CD4-positive, alpha-beta T cell (primary cell): ENCODE results near the gene FILIP1L. TPM values are rescaled to one million over a fixed set of nuclear protein-coding genes. Genes with fewer than 3 reads are reported as not detected.
A peak's percentile ranks its signal among the peaks of the same experiment; 100 is the strongest.

Experiments
- ATAC-seq: fragments of 200-7000 bp; cut with Tn5 transposase; one replicate; pipeline ENCODE4 v1.10.0; 2022; ENCODE audit warnings: mild to moderate bottlenecking; ENCODE audit not compliant: poor library complexity
- CTCF ChIA-PET: fragments of 350-600 bp; sonication (Branson Sonifier 250); formaldehyde crosslinking; loops from one replicate; lab custom pipeline; 2021; ENCODE audit warnings: antibody characterized with exemption, inconsistent platforms; lab: Charles Lee
- POLR2A ChIA-PET: fragments of 350-600 bp; sonication (Branson Sonifier 250); formaldehyde crosslinking; loops from one replicate; lab custom pipeline; 2021; ENCODE audit warnings: antibody characterized with exemption, inconsistent platforms; lab: Charles Lee
- DNase-seq, 14 experiments: peaks; one replicate each; pipeline ENCODE4 v3.0.0-alpha.2; 2013 to 2020; ENCODE audit warnings: mixed read lengths in 2 of 14
- H3K27ac ChIP-seq, 2 donors: one replicate each; pipeline versions ENCODE4 v1.5.1 to v1.7.0; 2013; ENCODE audit warnings: low read length in 2 of 2, low read depth in 1 of 2, mild to moderate bottlenecking in 1 of 2
- H3K27me3 ChIP-seq, 2 experiments: 1 replicate in 1 of 2; 2 replicates in 1 of 2; pipeline versions ENCODE4 v1.6.1 to v1.7.0; 2013; ENCODE audit warnings: low read length in 2 of 2, control low read depth in 1 of 2, mild to moderate bottlenecking in 1 of 2, moderate library complexity in 1 of 2; ENCODE audit not compliant: insufficient read depth in 2 of 2, control insufficient read depth in 1 of 2
- H3K36me3 ChIP-seq: one replicate; pipeline ENCODE4 v1.6.1; 2013; ENCODE audit warnings: low read length, control low read depth; ENCODE audit not compliant: insufficient read depth
- H3K4me1 ChIP-seq: one replicate; pipeline ENCODE4 v1.6.1; 2013; ENCODE audit warnings: low read length, control low read depth; ENCODE audit not compliant: insufficient read depth
- H3K4me3 ChIP-seq: one replicate; pipeline ENCODE4 v1.5.1; 2013; ENCODE audit warnings: mild to moderate bottlenecking, low read length, moderate library complexity
- H3K9me3 ChIP-seq, 2 experiments: 1 replicate in 1 of 2; 2 replicates in 1 of 2; pipeline versions ENCODE4 v1.6.1 to v1.7.0; 2013; ENCODE audit warnings: low read length in 2 of 2, mild to moderate bottlenecking in 2 of 2, control low read depth in 1 of 2, moderate library complexity in 1 of 2; ENCODE audit not compliant: control insufficient read depth in 1 of 2, insufficient read depth in 1 of 2
- H3K27ac Mint-ChIP-seq: one replicate; pipeline ENCODE4 v1.8.0; 2020; ENCODE audit warnings: mixed read lengths
- H3K27me3 Mint-ChIP-seq: one replicate; pipeline ENCODE4 v1.8.0; 2021; ENCODE audit warnings: mixed read lengths
- H3K36me3 Mint-ChIP-seq: one replicate; pipeline ENCODE4 v1.8.0; 2021; ENCODE audit warnings: low read depth, mixed read lengths
- H3K4me1 Mint-ChIP-seq: one replicate; pipeline ENCODE4 v1.8.0; 2021; ENCODE audit warnings: low read depth, mixed read lengths
- H3K4me3 Mint-ChIP-seq: one replicate; pipeline ENCODE4 v1.8.0; 2020; ENCODE audit warnings: mild to moderate bottlenecking, mixed read lengths
- H3K9me3 Mint-ChIP-seq: one replicate; pipeline ENCODE4 v1.8.0; 2020; ENCODE audit warnings: mixed read lengths
- intact Hi-C, 2 experiments: fragments of 100-400 bp; cut with DNase I in 1 of 2; cut with micrococcal nuclease in 1 of 2; formaldehyde crosslinking; loops; one replicate each; pipeline versions ENCODE4 v1.15.1 to v1.9.0; 2023 to 2025; cut with DNase I, micrococcal nuclease
- total RNA-seq, 174 experiments: library from RNA in 2 of 174; stranded (reverse) in 2 of 174; gene quantifications; one replicate each; pipeline ENCODE4 v1.2.3 and lab custom pipeline; 2021 to 2026
- TF ChIP-seq, protein P1 (sequence below): fragments of 200-600 bp; IDR thresholded peaks from one replicate; pipeline ENCODE4 v1.8.0; 2022; ENCODE audit warnings: antibody characterized with exemption, mild to moderate bottlenecking

FILIP1L gene
- total RNA-seq, 2 experiments from 2014 or later, result 0.08 to 0.28 TPM

- CTCF ChIA-PET, result interaction anchor here (0.6 to 1.1 kb wide), 2 partner anchors 8 to 10 kb away, joined by 3 read pairs; no protein-coding TSS in a partner anchor
- Mint-ChIP-seq H3K4me1 (no peaks in the 10 kb centered on the region), H3K27me3 (no peaks in the 10 kb centered on the region), H3K9me3 (no peaks in the 10 kb centered on the region), H3K36me3 (no peaks in the 10 kb centered on the region), H3K27ac (no peak overlapping the region), H3K4me3 (no peak overlapping the region)
- H3K27ac ChIP-seq, result no peak overlapping the region
- H3K4me1 ChIP-seq, result peaks cover 5% of the 10 kb centered on the region
- TF ChIP-seq, protein P1, sequence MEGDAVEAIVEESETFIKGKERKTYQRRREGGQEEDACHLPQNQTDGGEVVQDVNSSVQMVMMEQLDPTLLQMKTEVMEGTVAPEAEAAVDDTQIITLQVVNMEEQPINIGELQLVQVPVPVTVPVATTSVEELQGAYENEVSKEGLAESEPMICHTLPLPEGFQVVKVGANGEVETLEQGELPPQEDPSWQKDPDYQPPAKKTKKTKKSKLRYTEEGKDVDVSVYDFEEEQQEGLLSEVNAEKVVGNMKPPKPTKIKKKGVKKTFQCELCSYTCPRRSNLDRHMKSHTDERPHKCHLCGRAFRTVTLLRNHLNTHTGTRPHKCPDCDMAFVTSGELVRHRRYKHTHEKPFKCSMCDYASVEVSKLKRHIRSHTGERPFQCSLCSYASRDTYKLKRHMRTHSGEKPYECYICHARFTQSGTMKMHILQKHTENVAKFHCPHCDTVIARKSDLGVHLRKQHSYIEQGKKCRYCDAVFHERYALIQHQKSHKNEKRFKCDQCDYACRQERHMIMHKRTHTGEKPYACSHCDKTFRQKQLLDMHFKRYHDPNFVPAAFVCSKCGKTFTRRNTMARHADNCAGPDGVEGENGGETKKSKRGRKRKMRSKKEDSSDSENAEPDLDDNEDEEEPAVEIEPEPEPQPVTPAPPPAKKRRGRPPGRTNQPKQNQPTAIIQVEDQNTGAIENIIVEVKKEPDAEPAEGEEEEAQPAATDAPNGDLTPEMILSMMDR, result no peak
- H3K9me3 ChIP-seq, result no peaks in the 10 kb centered on the region
- no peak overlapping the region for H3K4me3 ChIP-seq
- intact Hi-C loops, result loop anchor here in 1 of 2 experiments (10.0 kb wide), 1 partner anchor 226 kb away; no protein-coding TSS in a partner anchor
- POLR2A ChIA-PET, result no interaction called here
- ATAC-seq, result no peak
- H3K27me3 ChIP-seq, result no peaks in the 10 kb centered on the region
- DNase-seq, result peak in 2 of 14 experiments; percentile 20 to 36
- no peaks in the 10 kb centered on the region for H3K36me3 ChIP-seq
These were observed 53.4 kb downstream of the FILIP1L start for GRCh38 chr3:100060685-100061484.

GRCh38 chr3:100059472-100059871, 54.8 kb downstream of the FILIP1L start:
- H3K27me3 ChIP-seq, result no peaks in the 10 kb centered on the region
- Mint-ChIP-seq H3K4me1 (no peaks in the 10 kb centered on the region), H3K4me3 (no peak overlapping the region), H3K9me3 (no peaks in the 10 kb centered on the region), H3K36me3 (no peaks in the 10 kb centered on the region), H3K27ac (no peak overlapping the region), H3K27me3 (no peaks in the 10 kb centered on the region)
- H3K9me3 ChIP-seq, result no peaks in the 10 kb centered on the region
- H3K4me3 ChIP-seq, result no peak overlapping the region
- intact Hi-C loops, result no loop called here
- POLR2A ChIA-PET, result no interaction called here
- H3K4me1 ChIP-seq, result peaks cover 5% of the 10 kb centered on the region
- ATAC-seq (no peak), DNase-seq (no peak)
- no peaks in the 10 kb centered on the region for H3K36me3 ChIP-seq
- TF ChIP-seq, protein P1, result no peak
- H3K27ac ChIP-seq, result no peak overlapping the region
- CTCF ChIA-PET, result interaction anchor here (1.1 kb wide), 1 partner anchor 9 kb away, joined by 3 read pairs; no protein-coding TSS in a partner anchor

GRCh38 chr3:100057716-100058575, 56.4 kb downstream of the FILIP1L start:
- Histone ChIP-seq H3K36me3 (no peaks in the 10 kb centered on the region), H3K9me3 (no peaks in the 10 kb centered on the region), H3K27ac (no peak overlapping the region), H3K4me1 (peaks cover 5% of the 10 kb centered on the region), H3K4me3 (no peak overlapping the region), H3K27me3 (no peaks in the 10 kb centered on the region)
- no peak for DNase-seq
- no peak overlapping the region for H3K27ac Mint-ChIP-seq
- no peak for ATAC-seq
- H3K27me3 Mint-ChIP-seq, result no peaks in the 10 kb centered on the region
- CTCF ChIA-PET, result interaction anchor here (0.9 kb wide), 1 partner anchor 10 kb away, joined by 3 read pairs; no protein-coding TSS in a partner anchor
- POLR2A ChIA-PET, result no interaction called here
- H3K9me3 Mint-ChIP-seq, result no peaks in the 10 kb centered on the region
- H3K36me3 Mint-ChIP-seq, result no peaks in the 10 kb centered on the region
- TF ChIP-seq, protein P1, result no peak
- intact Hi-C loops, result no loop called here
- no peaks in the 10 kb centered on the region for H3K4me1 Mint-ChIP-seq
- no peak overlapping the region for H3K4me3 Mint-ChIP-seq
